COLO668 (cell line): ENCODE results near the gene EGFR.

Source experiments
- DNase-seq: peaks from one replicate; lab custom pipeline; 2025; ENCODE audit not compliant: unreplicated experiment; lab: John Stamatoyannopoulos, UW

The EGFR gene

GRCh38 chr7:55240418-55241142 is 221.8 kb downstream of the EGFR start:
- no peak for DNase-seq

GRCh38 chr7:55241958-55242357 is 223.1 kb downstream of the EGFR start:
- DNase-seq = no peak

- DNase-seq = no peak
These were observed 223.8 kb downstream of the EGFR start for GRCh38 chr7:55242613-55243012.

- no peak for DNase-seq
These were observed 225.4 kb downstream of the EGFR start for GRCh38 chr7:55244006-55244745.

- DNase-seq = no peak
These were observed 226.5 kb downstream of the EGFR start for GRCh38 chr7:55245271-55245723.

- DNase-seq = no peak
These were observed 227.4 kb downstream of the EGFR start for GRCh38 chr7:55246171-55246570.

DNA sequence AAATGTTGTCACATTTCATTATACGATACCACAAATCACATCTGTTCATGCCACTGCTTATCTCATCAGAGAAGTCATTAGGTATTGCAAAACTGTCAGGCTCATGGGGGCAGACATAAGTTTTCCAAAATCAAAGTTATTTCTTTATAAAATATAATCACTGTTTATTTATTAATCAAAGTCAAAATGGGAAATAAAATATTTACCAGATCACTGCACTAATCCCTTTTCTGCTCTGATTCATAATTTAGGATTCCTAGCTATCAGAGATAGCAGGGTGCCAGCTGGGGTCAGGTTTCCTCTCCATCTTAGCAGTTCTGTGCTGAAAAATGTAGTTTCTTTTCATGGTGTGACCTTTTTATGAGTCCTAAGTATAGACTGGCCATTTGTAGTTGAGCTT is 228.6 kb downstream of the EGFR start:
- no peak for DNase-seq

DNA sequence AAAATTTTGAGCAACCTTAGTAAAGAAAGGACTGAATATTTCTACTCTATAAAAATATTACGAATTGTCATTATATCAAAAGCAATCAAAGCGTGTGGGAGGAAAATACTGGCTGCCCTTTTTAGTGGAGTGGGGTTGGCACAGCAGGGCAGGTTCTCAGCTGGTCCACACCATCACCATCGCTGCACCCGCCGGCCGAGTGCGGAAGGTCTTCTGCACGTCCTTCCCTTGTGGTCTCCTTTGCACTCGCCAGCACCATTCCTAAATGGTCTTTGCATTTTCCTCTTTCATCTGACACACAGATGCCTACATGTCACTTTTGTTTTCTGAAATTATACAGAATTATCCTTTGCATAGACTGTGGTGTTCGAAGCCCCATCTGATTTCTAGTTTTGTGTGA is 229.7 kb downstream of the EGFR start:
- DNase-seq = no peak

DNA sequence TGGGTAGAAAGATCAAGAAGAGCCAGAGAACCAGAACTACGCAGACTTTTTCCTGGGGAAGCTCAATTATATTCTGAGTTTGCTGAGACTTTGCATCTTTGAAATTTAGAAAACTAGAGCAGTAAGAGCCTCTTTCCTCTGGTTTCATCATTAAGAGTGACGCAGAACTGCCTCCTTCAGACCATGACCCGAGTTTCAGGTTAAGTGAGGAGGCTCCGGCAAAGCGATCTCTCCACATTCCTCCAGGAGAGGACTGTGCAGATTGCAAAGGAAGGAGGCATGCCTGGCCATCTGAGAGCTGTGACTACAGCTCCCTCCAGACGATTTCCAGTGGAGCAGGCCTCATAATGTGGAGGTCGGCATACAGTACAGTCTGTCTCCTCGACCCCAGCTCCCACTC is 230.5 kb downstream of the EGFR start:
- DNase-seq = no peak

DNA sequence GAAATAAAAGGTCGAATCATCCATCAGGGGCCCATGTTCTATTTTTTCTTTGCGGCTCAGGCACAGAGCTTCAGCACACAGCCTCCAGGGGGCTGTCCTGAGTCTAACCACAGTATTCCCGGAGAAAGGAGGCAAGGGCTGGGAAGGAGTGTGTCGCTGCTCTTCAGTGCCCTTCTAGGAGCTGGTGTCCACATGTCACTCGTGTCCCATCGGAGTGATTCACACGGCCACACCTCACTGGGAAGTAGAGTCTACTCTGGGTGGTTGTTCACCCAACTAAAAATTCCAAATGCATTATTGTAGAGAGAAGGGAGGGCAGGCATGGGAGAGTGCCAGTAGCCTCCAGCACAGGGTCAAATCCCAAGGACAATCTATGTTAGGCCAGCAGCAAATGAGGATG is 231.5 kb downstream of the EGFR start:
- peak; percentile 23 for DNase-seq

DNA sequence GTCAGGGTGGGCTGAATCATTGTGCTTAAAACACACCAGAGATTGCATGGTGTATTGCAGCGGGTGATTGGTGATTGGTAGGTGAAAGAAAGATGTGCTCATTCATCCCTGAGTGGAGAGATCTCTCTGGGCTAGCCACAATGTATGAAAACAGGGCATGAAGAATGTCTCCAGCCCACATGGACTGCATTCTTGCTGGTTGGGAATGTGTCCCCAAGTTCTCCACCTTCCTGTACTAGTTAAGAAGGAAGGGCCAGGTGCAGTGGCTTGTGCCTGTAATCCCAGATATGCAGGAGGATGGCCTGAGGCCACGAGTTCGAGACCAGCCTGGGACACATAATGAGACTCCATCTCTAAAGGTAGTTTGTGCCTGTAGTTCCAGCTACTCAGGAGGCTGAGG is 232.5 kb downstream of the EGFR start:
- DNase-seq = no peak

- DNase-seq = no peak
These were observed 233.1 kb downstream of the EGFR start for GRCh38 chr7:55251911-55252310.

- DNase-seq = no peak
These were observed 233.6 kb downstream of the EGFR start for GRCh38 chr7:55252386-55252785.

DNA sequence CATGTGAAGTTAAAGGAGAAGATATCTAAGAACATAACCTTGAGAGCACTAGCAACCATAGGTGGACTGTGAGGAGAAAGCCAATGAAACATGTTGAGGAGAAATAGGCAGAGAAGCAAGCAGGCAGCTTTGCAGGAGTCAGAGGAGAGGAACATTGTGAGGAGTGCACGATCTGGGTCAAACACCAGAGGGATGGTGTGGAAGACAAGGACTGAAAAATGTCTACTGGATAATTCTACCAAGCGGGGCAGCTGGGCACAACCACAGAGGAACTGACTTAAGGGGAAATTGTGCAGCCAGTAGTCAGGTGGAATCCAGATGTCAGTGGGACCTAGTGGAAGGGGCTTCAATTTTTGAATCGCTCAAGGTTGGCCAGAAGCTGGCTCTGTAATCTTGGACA is 234.4 kb downstream of the EGFR start:
- DNase-seq = no peak

DNA sequence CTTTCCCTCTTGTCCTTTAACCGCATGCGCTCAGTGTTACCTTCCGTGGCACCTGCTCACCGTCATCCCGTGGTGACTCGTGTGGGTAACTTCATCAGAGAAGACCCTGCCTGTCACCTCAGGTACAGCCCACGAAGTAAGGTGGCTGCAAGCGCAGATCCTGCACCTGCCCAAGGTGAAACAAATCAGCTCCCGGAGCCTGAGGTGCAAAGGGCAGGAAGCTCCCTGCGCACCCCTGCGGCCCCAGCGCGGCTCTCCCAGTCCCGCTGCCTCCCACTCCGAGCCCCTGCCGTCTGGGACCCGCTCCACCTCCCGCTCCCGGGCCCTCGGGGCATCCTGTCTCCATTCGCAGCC is 235.4 kb downstream of the EGFR start:
- DNase-seq = no peak

DNA sequence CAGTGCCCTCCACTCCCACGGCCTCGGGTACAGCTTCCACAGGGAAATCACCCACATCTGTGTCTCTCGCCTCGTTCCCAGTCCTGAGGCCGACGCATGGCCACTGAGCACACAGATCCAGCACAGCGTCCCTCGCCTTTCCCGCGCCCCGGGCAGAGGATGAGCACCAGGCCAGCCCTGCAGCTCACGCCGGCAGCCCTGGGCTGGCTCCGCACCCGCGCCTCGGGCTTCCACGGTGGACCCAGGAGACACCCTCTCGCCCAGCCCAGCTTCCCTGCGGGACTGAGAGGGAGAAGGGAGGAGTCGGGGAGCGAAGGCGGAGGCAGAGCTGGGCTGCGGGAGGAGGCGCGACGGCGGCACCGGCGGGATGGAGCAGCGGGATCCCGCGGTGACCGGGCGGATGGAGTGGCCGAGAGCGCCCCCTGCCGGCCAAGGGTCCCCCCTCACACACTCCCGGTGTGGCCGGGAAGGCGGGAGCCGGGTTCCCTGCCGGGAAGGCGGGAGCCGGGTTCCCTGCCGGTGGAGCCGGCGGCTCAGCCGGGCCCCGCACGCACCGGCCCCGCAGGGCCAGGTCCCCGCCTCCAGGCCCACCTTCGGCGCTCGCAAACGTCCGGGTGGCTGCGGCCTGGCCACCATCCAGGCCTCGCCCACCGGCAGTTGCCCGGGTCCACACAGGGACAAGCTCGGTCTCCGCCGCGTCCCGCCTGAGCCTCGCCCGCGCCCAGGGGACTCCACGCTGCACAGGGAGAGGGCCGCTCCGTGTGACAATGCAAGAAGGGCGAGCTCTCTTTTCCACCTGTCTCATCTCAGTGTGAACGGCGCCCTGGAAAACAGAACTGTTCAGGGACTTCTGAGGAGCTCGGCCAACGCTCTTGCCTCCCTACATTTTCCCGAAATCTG is 236.0 kb downstream of the EGFR start:
- peak; percentile 71 for DNase-seq

- peak; percentile 74 for DNase-seq
These were observed 237.0 kb downstream of the EGFR start for GRCh38 chr7:55255496-55256445.

- no peak for DNase-seq
These were observed 239.8 kb downstream of the EGFR start for GRCh38 chr7:55258631-55259030.

- no peak for DNase-seq
These were observed 241.4 kb downstream of the EGFR start for GRCh38 chr7:55260171-55260570.

- DNase-seq = no peak
These were observed 242.0 kb downstream of the EGFR start for GRCh38 chr7:55260676-55261385.
